GM18951 (cell line): Measurements from ENCODE around the gene ROPN1L.

Source experiments
- POLR2A ChIP-seq: IDR thresholded peaks from 4 replicates; pipeline ENCODE4 v1.6.1; 2011; ENCODE audit warnings: mild to moderate bottlenecking; ENCODE audit not compliant: insufficient read length, insufficient read depth; ENCODE audit errors: extremely low read depth
- in situ Hi-C: fragments of 300-500 bp; cut with MboI; formaldehyde crosslinking; loops from one replicate; pipeline ENCODE4 v1.12.0; 2022; ENCODE audit warnings: low sequenced_read_pairs, mixed read lengths, inconsistent platforms; ENCODE audit not compliant: unreplicated experiment

The ROPN1L gene

GRCh38 chr5:10456583-10457420 is 15.1 kb downstream of the ROPN1L start:
- in situ Hi-C loops, result no loop called here
- no peak for TF ChIP-seq POLR2A

- in situ Hi-C loops, result no loop called here
- TF ChIP-seq POLR2A, result no peak
These were observed 16.2 kb downstream of the ROPN1L start for GRCh38 chr5:10457682-10458574.

- in situ Hi-C loops, result no loop called here
- no peak for TF ChIP-seq POLR2A
These were observed 17.7 kb downstream of the ROPN1L start for GRCh38 chr5:10459080-10460055.

GRCh38 chr5:10460252-10460906 is 18.7 kb downstream of the ROPN1L start:
- in situ Hi-C loops, result no loop called here
- no peak for TF ChIP-seq POLR2A

GRCh38 chr5:10461041-10461440 is 19.4 kb downstream of the ROPN1L start:
- in situ Hi-C loops, result no loop called here
- no peak for TF ChIP-seq POLR2A

- in situ Hi-C loops, result no loop called here
These were observed 20.4 kb downstream of the ROPN1L start for GRCh38 chr5:10461904-10462555.

GRCh38 chr5:10463566-10463965 is 21.9 kb downstream of the ROPN1L start:
- in situ Hi-C loops, result no loop called here
- no peak for TF ChIP-seq POLR2A

More at GRCh38 chr5:10461904-10462555, 20.4 kb downstream of the ROPN1L start:
- no peak for TF ChIP-seq POLR2A

GRCh38 chr5:10464173-10464572 is 22.5 kb downstream of the ROPN1L start:
- in situ Hi-C loops, result no loop called here
- TF ChIP-seq POLR2A, result no peak

GRCh38 chr5:10465726-10466125 is 24.0 kb downstream of the ROPN1L start:
- no peak for TF ChIP-seq POLR2A
- in situ Hi-C loops, result no loop called here

- in situ Hi-C loops, result no loop called here
- no peak for TF ChIP-seq POLR2A
These were observed 24.9 kb downstream of the ROPN1L start for GRCh38 chr5:10466446-10467073.
